ENCODE measurements around the gene HNRNPF.

HNRNPF gene

DNA sequence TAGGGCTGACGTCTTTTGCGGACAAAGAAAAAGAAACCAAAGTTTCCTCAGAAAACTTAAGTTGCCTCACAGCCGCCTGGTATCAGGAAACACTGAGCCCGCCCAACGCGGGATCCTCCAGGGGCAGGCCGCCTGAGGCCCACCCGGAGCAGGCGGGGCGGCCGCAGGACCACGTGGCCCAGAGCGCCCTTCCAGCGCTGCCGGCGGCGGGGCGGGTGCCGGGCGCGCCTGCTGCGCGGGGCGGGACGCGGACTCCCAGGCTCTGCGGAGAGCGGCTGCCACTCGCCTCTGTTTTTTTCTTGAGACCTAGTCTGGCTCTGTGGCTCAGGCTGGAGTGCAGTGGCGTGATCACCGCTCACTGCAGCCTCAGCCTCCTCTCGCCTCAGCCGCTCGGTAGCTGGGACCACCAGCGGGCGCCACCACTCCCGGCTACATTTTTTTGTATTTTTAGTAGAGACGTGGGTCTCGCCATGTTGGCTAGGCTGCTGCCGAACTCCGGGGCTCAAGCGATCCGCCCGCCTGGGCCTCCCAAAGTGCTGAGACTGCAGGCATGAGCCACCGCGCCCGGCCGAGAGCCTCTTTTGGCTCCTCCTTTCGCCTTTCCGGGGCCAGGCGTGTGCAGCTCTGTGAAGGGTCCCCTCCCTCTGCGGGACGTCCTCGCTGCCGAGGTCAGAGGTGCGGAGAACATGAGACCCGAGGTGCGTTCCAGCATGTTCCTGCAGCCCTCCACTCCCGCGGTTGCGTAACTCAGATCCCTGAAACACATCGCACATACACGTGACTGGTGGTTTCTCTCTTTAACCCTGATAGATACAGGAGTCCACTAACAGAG is 11.6 kb upstream of the HNRNPF start:
- peak; percentile 80 for DNase-seq

DNA sequence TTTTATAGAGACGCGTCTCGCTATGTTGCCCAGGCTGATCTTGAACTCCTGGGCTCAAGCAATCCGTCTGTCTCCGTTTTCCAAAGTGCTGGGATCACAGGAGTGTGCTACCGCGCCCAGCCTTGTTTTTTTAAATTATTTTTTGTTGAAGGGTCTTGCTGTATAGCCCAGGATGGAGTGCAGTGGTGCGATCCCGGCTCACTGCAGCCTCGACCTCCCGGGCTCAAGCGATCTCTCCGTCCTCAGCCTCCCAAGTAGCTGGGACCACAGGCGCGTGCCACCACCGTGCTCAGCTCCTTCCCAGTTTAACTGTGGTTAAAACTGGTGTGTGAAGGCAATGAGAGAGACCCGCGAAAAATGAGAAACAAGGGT is 11.0 kb upstream of the HNRNPF start:
- DNase-seq = no peak

DNA sequence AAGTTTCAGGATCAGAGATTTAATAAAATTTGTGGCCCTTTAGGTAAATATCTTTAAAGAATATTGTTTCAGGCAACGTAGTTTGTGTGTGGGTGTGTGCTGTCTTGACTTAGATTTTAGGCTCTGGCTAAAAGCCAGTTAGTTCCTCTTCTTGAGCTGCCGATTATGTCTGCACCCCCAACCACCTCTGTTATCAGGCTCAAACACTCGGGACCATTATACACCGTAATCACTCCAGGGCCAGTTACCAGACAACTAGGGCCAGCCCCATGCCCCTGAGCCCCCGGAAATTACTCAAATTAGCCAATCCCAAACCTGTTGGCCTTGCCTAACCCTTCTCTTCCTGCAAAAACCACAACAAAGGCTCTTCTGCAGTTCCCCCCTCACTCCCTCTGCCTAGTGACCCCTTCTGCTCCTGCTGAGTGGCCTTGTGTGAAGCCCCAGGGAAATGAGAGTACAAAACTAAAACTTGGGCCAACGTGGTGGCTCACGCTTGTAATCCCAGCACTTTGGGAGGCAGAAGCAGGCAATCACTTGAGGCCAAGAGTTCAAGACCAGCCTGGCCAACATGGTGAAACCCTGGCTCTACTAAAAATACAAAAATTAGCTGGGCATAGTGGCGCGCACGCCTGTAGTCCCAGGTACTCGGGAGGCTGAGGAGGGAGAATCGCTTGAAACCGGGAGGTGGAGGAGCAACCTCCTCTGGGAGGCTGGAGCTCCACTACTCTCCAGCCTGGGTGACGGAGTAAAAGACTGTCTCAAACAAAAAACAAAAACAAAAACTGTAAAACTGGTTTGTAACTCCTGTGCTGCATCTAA is 9.2 kb upstream of the HNRNPF start:
- DNase-seq = peak; percentile 3

DNA sequence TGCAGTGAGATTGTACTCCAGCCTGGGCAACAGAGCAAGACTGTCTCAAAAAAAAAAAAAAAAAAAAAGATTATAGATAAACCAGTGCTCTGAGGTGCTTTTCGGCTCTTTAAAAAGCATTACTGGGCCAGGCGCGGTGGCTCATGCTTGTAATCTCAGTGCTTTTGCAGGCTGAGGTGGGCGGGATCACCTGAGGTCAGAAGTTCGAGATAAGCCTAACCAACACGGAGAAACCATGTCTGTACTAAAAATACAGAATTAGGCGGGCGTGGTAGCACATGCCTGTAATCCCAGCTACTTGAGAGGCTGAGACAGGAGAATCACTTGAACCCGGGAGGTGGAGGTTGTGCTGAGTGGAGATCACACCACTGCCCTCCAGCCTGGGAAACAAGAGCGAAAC is 6.6 kb upstream of the HNRNPF start:
- DNase-seq = no peak

DNA sequence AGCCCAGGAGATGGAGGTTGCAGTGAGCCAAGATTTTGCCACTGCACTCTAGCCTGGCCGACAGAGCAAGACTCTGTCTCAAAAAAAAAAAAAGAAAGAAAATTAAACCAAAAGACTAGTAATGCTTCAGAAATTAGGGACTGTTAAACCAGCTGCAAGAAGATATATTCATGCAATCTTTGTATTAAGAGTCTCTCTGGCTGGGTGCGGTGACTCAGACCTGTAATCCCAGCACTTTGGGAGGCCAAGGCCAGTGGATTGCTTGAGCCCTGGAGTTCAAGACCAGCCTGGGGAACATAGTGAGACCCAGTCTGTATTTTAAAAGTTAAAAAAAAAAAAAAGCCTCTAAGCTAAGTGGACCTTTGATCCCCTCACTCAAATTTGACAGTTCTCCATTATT is 2.5 kb upstream of the HNRNPF start:
- no peak for DNase-seq

DNA sequence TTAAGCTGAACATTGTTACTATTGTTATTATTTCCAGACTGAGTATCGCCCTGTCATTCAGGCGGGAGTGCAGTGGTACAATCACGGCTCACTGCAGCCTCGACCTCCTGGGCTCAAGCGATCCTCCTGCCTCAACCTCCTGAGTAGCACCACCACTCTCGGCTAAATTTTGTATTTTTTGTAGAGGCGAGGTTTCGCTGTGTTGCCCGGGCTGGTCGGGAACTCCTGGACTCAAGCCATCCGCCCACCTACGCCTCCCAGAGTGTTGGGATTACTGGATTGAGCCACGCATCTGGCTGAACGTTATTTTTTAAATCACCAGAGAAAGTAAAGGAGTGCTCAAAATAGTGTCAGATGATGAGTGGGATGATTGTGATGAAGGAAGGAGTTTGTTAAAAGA is 1.4 kb upstream of the HNRNPF start:
- DNase-seq = no peak

DNA sequence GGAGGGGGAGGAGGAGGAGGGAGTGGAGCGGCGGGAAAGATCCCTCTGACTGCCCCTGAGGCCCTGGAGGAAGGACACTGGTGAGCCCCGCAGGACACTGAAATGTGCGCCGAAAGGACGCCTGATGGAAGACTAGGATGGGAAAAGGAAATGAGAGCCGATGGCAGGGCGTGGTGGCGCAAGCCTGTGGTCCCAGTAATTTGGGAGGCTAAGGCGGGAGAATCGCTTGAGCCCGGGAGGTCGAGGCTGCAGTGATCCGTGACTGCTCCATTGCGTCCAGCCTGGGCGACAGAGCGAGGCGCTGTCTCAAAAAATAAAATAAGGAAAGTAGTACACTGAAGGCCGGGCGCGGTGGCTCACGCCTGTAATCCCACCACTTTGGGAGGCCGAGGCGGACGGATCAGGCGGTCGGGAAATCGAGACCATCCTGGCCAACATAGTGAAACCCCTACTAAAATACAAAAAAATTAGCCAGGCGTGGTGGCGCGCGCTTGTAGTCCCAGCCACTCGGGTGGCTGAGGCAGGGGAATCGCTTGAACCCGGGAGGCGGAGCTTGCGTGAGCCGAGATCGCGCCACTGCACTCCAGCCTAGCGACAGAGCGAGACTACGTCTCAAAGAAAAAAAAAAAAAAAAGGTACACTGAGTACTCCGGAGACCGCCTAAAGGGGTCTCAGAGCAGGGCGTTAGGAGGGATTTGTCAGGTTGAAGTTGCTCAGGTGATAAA is 561 bp upstream of the HNRNPF start:
- DNase-seq = peak; percentile 58

DNA sequence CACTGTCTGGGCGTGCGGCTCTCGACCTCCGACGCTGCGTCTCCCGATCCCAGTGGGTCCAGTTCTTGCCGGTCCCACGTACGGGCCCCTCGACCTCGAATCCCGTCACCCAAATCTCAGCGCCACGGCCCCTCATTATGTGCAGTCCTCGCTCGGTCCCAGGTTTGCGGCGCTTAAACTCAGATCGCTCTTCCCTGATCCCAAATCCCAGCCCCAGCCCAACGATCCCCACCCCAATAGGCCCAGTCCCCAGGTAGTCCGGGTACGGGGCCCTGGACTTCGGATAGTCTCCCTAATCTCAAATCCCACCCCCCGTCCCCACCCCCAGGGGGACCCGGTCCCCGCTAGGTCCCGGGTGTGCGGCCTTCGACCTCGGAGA is 666 bp downstream of the HNRNPF start:
- DNase-seq = no peak

DNA sequence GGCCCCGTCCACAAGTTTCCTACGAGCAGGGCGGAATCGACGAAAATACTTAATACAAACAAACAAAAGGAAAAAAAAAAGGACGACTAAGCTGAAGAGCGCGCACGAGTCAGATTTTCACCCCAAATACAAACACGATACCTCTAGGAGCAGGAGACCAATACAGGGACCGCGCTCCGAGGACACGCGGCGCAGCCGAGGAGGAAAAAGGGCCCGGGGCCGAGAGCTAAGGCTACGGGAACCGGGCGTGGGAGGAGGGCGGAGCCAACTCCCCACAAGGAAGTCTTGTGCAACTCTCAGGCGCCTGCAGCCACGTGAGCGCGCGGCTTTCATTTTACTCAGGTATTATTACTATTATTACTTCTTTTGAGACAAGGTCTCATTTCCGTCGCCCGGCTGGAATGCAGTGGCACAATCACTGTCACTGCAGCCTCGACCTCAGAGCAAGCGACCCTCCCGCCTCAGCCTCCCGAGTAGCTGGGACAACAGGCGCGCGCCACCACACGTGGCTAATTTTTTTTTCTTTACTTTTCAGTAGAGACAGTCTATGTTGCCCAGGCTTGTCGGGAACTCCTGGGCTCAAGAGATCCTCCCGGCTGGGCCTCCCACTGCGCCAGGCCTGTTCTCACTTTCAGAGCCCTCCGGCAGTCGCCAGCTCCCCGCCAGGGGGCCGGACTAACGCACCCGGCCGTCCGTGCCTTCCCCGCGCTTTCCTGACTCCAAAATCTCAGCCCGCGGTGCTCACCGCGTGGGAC is 1.2 kb downstream of the HNRNPF start:
- peak; percentile 88 for DNase-seq

DNA sequence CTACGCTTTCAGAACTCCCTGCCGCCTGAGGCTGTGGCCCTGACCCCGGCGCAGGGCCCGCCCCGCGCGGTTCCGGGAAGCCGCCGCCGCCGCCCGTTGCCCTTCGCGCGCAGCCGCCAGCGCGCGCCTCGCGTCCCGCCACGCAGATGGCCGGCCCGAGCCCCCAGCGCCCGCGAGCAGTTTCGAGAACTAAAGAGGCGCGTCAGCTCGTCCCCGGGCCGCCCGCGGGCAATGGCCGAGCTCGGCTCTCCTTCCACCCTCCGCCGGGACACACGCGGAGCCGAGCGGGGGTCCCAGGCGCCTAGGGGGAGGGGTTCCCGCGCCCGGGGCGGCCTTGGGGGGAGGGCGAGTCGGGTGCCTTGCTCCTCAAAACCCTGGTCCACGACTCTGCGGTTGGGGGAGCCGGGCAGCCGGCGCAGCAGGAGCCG is 1.8 kb downstream of the HNRNPF start:
- peak; percentile 70 for DNase-seq

DNA sequence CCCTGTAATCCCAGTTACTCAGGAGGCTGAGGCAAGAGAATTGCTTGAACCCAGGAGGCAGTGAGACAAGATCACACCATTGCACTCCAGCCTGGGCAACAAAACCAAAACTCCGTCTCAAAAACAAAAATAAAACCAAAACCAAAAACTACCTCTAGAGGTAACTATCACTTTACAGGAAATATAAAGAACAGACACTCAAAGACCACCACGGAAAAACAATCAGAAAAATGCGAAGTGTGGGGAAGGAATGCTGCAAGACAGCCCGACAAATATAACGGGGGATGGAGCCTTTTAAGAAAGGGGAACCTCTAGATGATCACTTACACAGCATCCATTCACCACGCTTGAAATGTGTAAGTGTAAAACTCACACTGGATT is 4.3 kb downstream of the HNRNPF start:
- DNase-seq = no peak

DNA sequence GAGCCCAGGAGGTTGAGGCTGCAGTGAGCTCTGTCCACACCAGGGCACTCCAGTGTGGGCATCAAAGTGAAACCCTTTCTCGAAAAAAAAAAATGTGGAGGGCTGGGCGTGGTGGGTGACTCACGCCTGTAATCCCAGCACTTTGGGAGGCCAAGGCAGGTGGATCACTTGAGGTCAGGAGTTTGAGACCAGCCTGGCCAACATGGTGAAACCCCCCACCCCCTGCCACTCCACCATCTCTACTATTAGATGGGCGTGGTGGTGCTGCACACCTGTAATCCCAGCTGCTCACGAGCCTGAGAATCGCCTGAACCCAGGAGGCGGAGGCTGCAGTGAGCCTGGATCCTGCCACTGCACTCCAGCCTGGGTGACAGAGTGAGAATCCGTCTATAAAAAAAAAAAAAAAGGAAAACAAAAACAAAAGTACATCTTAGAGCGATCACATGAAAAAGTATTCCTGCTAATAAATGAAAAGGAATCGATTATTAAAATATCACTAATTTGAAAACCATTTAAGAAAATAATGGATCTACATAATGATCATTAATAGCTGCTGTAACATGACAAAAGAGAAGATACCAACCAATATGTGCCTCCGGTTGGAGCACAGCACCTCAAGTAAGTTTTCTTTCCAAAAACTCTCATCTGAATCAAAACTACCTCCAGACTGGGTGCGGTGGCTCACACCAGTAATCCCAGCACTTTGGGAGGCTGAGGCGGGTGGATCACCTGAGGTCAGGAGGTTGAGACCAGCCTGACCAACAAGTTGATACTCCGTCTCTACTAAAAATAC is 4.9 kb downstream of the HNRNPF start:
- peak; percentile 21 for DNase-seq

DNA sequence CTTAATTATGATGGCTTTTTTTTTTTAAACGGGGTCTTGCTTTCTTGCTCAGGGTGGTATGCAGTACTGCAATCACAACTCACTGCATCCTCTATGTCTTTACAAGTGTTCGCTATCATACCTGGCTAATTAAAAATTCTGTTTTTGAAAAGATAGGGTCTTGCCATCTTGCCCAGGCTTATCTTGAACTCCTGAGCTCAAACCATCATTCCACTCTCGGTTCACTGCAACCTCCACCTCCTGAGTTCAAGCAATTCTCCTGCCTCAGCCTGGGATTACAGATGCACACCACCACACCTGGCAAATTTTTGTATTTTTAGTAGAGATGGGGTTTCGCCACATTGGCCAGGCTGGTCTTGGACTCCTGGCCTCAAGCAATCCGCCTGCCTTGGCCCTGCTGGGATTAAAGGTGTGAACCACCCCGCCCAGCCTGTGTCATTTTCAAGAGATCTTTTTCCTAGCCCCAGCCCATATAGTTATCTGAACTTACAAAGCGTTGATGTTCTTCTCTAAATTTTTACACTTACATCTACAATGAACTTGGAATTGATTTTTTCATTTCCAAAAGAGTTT is 6.0 kb downstream of the HNRNPF start:
- no peak for DNase-seq

DNA sequence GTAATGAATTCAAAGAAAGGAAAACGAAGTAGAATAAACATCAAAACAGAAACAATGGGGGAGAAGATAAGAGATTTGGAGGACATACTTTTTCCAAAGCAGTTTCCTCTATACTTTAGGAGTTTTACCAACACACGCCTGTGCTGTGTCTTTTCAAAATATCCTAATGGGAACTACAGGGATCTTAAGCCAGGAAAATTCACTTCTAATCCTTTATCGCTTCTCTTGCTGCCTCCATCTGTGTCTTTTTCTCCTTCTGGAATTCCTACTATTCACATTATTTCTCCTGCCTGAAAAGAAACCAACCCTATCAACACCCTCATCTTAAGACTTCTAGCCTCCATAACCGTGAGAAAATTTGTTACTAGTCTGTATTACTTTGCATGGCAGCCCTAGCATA is 6.8 kb downstream of the HNRNPF start:
- no peak for DNase-seq

DNA sequence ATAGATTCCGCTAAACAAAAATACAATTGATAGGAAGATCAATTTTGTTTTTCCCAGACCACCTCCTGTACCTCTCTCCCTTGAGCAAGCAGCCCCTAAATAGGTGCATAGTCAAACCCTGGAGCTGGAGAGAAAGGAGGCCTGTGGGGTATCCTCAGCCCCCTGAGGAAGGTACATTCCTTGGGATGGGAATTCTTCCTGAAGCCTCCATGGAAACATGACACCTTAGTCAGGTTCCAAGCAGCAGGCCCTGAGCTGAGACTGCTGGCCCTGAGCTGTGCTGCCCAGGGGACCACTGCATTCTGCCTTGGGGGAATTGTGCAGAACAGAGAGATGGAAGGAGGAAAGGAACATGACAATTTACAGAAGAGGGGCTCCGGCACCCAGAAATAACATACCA is 7.4 kb downstream of the HNRNPF start:
- DNase-seq = peak; percentile 18

DNA sequence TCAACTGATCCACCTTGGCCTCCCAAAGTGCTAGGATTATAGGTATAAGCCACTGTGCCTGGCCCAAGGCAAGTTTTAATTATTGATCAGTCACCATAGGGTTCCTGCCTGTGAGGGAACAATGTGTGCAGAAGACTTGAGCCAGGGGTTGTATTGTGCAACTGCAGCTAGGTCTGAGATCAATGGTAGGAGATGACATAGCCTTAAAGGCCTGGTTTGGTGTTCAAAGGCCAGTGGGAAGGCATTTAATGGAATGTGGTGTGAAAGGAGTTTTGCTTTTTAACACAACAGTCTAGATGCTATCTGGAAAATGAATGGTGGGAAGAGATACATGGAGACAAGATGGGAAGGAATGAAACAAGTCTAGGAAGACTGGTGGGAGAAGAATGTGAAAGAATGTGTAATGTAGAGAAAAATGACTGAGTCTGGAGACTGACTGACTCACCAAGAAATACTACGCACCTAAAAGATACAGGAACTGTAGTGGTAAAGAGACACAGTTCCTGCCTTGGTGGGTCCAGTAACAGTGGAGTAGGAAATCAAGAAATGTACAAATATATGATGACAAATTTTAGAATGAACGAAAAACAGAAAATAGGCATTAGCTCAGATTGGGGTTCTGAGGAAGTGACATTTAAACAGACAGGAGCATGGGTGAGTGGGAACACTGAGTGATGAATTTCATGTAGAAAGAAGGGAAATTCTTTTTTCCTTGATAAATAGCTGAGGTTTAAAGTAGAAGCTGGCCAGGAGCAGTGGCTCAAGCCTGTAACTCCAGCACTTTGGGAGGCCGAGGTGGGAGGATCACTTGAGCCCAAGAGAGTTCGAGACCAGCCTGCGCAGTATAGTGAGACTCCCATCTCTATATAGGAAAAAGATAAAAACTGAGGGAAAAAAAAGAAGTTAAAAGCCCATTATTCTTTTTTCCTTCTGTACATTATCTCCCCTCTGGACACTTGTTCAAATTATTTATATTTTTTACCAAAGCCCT is 9.4 kb downstream of the HNRNPF start:
- DNase-seq = peak; percentile 9

DNA sequence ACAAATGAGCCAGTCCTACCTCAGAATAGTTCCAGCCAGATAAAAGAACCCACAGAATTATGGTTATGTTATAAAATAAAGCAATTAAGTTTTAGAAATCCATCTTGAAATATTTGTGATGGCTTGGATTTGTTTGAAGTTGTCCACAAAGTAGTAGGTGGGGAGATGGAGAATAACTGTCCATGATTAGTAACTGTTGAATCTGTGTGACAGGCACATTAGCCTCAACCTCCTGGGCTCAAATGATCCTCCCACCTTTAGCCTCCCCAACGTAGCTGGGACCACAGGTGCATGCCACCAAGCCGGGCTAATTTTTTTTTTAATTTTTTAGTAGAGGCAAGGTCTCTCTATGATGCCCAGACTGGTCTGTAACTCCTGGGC is 10.1 kb downstream of the HNRNPF start:
- DNase-seq = no peak

DNA sequence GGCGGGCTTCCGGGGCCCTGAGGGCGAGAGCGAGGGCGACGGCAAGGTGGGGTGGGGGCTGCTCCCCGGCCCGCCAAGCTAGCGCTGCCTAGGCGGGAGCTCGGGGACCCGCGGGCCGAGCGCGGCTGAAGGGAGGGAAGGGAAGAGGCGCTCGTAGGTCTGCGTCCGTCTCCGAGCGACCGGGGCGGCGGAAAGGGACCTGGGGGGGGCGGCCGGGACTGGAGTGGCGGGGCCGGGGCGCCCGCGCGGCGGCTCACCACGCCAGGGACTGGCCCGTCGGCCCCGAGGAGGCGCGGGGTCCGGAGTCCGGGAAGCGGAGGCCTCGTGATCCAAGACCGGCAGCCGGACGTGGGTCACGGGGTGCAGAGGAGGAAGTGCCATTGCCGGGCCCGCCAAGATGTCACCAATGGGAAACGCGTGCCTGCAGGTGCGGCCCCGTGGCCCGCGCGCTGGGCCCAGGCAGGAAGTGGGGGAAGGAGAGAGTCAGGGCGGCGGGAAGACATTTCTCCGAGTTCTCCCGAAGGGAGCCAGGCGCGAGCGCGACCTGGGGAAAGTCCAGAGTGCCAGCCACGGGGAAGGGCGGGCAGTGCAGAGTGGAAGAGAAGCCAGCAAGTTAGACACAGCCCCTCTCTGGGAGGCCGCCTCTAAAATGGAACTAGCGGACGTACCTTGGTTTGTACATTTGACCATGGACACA is 11.9 kb downstream of the HNRNPF start:
- DNase-seq = peak; percentile 91

DNA sequence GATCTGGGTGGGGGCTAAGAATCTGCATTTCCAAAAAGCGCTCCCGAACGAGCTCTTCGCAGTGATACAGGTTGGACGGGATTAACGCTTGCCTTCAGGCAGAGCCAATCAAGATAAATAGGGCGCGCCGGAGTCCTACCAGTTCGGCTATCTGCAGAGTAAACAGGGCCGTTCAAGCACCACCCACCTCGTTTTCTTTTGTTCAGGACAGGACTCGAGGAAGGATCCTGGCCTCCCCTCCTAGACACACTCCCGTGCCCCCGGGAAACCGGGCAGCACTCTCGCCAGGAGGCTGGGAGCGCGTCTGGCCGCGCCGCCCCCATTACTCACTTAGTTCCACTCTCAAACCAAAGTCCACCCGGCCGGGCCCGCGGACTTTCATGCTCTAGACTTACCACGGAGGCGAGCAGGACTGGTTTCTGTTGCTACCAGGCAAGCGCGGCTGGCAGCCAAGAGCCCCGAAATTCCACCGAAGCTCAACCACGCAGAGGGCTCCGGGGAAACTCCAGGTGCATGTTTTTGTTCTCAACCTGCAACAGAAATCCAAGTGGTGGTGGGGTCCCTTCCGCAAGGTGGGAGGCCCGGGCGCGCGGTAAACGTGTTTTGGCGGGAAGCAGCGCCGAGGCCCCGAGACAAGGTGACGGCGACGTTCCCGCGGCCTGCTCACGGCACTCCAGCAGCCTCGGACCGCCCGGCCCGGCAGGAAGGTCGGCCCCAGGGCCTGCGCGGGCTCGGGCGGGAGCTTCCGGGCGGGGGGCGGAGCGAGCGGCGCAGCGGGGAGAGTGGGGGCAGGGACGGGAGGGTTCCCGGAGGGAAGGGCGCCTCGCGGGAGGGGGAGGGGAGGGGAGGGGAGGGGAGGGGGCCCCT is 12.7 kb downstream of the HNRNPF start:
- peak; percentile 88 for DNase-seq

All from NCI-H69 (cell line).